GM18907 (cell line): Measurements from ENCODE around the gene ABCD3.
"Not testable (repeated sequence)": the region's sequence is repeated elsewhere in the genome, so short reads cannot be mapped to it uniquely, and the experiment has no call there.

ENCODE experiments used
- ATAC-seq: cut with Tn5 transposase; IDR thresholded peaks from one replicate; pipeline ENCODE4 v1.9.1; 2021; ENCODE audit warnings: mild to moderate bottlenecking, moderate library complexity; ENCODE audit not compliant: unreplicated experiment

Gene ABCD3

DNA sequence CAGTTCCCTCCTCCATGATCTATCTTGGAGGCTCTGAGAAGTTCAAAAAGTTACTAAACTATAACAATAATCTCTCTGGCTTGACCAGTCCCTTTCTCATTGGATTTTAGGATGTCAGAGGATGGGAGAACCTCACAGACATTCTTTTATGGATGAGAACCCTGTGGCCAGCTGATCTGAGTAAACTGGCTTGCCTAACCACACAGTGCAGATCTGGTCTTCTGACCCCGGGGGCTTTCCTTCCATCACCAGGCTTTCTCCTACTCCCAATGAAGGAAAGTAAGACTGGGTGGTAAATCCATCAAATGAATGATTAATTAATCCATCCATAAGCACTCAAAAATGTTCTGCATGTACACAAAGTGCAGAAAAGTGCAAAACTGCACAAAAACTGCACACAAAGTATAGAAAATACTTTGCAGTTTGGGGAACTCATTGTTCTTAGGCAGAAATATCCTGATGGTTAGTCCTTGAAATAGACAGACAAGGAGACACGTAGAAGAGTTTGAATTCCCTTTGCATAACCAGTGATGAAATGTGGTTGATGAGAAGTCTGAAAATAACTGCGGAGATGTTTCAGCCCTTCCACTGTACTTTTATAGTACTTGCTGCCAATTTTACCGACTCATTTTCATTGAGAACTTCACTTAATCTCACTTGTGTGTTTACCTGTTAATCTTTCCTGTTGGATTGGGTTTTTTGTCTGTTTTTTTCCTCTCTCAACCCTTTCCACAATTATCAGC is 125.9 kb downstream of the ABCD3 start:
- no peak for ATAC-seq

DNA sequence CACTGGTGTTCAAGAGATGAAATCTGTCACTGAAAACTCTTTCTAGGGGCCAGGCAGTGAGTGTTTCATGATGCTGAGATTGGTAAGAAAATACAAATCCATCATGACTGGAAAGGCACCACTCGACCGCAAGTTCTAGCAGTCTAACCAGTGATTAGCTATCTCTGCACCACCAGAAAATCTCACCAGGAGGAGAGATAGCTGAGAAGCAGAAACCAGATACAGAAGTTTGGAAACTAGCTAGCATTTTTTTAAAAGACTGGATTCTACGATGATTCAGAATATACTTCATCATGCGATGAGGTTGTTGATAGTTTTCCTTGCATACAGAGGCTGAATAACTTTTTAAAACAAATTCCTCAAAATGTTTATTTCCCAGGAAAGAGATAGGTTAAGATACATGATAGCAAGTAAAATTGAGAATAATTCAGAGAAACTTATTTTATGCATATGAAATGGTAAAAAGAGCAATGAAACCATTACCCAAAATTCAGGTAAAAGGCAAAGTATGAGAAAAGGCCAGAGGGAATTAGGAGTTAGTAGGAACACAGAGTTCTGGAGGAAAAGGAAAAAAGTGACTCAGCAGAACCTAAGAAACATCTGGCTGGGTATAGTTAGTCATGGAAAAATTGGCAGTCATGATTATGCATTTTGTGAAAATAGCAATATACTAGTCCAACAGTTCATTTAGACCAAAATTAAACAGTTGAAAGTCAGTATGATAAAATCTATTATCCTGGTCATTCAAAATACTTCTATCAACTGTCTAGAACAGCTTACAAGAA is 126.7 kb downstream of the ABCD3 start:
- ATAC-seq, result no peak

DNA sequence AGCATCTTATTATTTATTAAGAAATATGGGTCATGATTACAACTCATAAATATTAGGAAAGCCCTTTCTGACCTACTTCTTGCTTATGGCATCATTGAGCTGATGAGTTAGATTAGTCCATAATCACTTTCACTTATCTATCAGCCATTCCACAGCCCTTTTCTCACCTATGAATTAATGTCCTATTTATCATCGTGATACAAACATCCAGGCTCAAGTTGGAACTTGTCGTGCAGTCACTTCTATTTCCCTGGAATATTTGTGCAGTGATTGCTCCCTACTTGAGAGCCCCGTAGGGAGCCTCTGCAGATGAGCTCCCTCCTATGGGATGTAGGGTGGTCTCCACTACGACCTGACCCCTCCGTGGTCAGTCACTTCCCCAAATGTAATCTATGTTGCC is 131.5 kb downstream of the ABCD3 start:
- ATAC-seq, result no peak

DNA sequence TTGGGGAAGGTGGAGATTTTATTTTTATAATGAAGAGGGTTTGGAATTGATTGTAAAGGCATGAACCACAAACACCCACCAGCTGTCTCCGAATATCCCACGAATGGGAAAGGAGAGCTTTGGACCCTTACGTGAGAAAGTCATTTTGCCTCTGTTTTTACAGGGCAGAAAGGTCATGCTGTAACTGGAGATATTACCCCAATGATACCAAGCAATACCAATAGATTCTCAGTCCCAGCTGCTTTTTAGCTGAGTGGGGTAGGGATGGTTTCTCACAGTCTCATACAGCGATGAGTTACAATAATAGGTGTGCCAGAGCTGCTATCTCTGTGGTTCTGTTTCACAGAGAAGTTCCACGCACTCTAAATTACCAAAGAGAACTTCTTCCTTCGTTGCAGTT is 132.2 kb downstream of the ABCD3 start:
- ATAC-seq, result no peak

DNA sequence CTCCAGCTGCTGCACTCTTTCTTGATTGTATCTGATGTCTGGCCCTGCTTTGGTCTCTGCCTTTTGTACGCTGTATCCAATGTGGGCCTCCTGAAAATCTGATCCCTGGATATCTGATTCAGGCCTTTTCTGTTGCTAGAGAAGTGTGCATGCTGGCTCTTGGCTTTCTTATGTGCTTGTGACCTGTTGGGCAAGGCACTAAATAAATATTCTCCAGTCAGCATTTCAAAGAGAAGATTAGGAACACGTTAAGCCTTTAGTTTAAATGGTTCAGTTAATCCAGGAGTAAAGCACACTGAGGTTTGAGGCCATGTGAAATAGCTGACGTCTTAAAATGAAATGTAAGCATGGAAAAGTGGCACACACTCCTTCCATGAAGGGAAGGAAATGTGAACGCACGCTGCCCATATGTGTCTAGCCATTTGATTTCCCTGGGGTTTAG is 132.6 kb downstream of the ABCD3 start:
- no peak for ATAC-seq

DNA sequence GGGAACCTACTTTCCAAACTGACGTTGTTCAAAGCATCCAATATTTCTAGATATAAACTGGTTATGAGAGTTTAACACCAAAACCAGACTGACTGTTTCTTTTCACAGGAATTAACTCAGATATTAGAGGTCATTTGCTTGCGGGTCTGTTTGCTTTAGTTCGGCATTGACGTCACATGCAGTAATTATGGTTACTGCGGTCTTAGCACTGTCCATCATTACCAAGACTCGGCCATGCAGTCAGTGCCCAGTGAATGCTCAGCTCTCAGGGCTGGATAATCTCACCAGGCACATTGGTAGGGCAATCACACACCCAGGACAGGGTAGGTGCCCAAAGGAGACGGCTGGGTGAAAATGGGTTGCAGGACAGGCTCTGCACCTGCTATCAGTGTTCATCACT is 133.3 kb downstream of the ABCD3 start:
- no peak for ATAC-seq

DNA sequence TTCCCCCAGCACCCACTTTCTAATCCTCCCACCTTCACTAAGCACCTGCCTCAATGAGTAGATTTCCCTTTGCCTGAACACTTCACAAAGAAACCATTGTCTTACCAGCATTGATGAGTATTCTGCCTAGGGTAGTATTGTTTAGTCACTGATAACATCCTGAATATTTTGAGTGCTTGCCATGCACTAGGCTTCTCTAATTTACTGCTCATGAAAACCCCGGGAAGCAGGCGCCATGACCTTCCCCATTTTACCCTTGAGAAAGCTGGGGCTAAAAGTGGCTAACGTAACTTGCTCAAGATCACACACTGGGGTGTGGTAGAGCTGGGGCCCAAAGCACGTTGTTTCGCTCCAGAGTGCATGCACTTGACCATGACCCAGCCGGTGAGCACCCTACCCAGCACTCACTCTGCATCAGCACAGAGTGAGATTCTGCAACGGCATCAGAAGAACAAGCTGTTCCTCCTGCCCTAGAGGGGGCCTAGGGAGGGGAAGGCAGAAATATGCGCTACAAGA is 133.9 kb downstream of the ABCD3 start:
- no peak for ATAC-seq

DNA sequence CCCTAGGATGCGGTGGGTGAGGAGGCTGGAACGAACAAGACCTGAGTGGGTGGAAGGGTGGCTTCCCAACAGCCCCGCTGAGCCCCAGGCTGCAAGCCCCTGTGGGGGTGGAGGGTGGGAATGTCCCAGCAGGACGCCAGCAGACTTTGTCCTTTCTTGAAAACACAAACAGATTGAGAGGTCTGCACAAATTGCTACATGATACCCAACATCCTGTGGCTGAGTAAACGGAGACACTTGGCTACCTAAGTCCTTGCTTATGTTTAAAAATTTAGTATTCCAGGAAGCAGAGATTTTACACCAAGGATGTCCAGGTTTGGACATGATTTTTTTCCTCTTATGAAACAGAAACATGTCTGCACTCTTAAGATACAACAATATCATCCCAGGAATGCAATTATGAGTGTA is 135.1 kb downstream of the ABCD3 start:
- no peak for ATAC-seq

DNA sequence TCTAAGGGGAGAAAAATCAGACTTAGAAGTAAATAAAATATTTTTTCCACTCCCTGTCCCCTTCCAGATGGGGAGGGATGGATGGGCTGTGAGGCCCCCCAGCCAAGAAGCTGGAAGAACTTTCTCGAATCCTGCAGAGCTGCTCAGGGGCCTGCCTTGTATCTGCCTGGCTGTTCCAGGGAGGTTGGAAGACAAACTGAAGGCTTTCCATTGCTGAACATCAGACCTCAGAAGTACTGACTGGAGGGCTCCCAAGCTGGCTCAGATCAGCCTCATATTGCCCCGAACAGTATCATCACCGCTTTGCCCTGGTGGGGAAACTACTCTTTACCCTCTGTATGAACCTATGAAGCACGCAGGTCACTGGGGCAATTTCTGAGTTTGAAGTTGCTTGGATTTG is 135.7 kb downstream of the ABCD3 start:
- no peak for ATAC-seq

DNA sequence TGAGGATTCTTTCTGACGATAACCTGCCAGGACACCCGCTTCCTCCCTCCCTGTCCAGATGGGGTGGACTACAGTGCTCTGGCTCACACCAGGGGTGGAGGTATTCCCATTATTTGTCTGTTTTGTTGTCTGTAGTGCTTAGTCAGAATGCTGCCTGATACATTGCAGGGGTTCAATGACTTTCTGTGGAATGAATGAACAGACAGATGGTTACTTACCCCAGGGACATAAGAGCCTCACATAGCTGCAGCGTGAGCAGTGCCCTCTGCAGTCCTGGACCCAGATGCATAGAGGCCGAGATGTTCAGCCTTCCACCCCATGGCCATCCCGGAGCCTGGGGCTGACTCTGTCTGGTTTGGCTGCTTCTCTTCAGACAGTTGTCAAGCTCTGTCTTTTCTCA is 136.4 kb downstream of the ABCD3 start:
- ATAC-seq, result no peak

DNA sequence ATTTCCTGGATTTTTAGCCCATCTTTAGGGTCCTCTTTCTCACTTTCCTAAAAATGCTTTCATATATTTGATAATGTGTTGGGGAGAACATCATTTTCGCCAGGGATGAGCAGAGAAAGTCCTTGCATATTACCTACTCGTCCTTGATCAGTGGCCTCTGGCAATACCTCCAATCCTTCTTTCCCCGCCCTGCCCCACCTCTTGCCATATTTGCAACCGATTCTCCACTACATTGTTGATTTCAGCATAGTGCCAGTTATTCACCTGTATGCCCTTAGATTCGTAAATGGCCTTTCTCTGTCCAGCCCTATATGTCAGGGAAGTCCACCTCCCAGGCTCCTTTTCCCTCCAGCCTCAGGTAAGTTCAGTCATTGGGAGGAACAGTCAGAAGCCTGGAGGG is 136.9 kb downstream of the ABCD3 start:
- no peak for ATAC-seq

DNA sequence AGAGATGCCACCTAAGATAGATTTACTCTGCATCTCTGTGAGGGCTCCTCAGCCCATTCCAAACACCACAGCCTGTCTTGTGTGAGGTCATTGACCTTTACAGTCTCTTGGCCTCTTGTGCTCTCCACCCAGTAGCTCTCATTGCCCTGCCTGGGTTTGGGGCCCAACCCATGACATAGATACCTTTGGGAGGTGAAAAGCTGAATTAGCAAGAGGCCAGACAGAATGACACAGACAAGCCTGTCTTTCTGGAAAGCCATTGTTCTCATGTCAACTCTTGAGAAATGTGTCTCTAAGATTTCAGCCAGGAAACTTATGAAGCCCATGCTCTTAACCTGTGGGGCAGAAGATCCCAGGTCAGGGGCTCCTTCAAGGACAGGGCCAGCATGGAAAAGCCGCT is 141.7 kb downstream of the ABCD3 start:
- ATAC-seq, result no peak

DNA sequence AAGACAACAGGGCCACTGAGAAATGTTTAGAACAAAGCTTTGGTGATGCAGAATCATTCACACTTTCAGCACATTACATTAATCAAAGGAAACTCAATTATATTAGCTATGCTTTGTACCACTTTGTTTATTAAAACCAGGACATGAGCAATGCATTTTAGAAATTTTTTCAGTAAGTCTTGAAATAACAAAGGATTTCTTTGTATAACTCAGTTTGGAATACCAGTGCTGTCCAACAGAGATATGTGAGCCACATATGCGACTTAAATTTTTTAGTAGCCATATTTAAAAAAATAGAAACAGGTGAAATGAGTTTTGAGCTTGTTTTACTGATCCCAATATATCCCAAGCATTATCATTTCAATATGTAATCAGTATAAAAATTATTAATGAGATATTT is 142.1 kb downstream of the ABCD3 start:
- ATAC-seq, result no peak

DNA sequence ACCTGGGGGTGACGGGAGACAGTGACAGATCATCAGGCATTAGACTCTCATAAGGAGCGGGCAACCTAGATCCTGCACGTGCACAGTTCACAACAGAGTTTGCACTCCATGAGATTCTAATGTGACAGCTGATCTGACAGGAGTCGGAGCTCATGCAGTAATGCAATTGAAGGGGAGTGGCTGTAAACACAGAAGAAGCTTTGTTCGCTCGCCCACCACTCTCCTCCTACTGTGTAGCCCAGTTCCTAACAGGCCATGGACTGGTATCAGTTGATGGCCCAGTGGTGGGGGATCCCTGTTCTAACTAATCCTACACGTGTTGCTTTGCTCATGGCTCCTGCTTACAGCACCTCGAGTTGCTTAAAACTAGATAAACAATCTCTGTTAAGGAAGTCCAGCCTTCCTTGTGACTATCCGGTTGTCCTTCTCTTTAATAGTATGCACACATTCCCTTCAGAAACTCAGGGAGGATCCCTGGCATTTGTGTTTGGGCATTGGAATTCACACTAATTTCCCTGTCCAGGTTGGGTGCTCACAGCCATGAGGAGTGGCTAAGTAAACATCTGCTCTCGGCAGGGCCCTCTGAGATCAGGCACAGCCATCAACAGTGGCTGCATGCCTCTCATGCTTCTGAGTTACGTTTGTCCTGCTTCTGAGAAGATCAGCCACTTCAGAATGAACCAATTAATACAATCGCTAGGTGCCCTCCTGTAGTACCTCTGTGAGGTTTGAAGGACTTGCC is 144.5 kb downstream of the ABCD3 start:
- ATAC-seq, result no peak

DNA sequence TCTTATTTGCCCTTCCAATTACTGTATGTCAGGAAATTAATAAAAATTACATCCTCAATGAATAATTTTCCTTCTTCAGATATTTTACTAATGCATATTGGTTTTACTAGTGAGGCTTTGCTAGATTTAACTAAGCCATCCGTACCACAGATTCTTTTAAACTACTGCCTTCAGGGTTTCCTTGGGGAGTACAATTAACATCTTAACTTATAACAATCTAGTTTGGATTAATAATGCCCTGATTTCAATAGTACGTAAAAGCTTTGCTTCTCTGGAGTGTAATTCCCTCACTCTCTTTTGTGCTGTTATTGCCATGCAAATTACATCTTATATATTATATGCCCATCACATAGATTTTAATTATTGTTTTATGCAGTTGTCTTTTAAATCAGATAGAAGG is 147.7 kb downstream of the ABCD3 start:
- ATAC-seq, result no peak

DNA sequence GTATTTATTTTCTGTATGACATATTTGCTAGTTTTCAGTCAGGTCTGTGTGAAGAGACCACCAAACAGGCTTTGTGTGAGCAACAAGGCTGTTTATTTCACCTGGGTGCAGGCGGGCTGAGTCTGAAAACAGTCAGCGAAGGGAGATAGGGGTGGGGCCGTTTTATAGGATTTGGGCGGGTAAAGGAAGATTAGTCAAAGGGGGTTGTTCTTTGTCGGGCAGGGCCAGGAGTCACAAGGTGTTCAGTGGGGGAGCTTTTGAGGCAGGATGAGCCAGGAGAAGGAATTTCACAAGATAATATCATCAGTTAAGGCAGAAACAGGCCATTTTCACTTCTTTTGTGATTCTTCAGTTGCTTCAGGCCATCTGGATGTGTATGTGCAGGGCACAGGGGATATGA is 148.2 kb downstream of the ABCD3 start:
- not testable (repeated sequence) for ATAC-seq

DNA sequence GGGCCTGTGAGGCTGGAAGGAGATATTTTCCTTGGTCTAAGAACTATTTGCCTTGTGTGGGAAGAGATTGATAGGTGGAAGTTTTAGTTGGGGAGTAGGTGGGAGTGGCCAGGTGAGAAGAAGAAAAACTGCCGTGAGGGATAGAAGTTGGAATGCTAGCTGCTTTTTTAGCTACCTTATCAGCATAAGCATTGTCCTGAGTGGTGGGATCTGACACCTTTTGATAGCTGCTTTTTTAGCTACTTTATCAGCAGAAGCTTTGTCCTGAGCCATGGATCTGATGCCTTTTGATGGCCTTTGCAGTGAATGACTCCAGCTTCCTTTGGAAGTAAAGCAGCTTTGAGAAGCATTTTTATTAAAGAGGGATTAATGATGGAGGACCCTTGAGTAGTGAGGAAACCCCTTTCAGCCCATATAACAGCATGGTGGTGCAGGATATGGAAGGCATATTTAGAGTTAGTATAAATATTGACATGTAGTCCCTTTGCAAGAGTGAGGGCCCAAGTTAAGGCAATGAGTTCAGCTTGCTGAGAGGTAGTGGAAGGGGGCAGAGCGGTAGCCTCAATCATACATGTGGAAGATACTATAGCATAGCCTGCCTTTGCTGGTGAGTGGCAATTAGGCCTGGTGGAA is 149.9 kb downstream of the ABCD3 start:
- not testable (repeated sequence) for ATAC-seq
